ENCODE data around the gene SLC38A9.

SLC38A9 gene

GRCh38 chr5:55742778-55743177 is 30.7 kb upstream of the SLC38A9 start:
- Histone ChIP-seq H3K23ac (ENCODE audit: low read depth, low read length, poor library complexity) (no peak overlapping the region), H3K27ac (replicated peaks; ENCODE audit: low read length) (no peak overlapping the region), H3K36me3 (replicated peaks in 1 of 2; ENCODE audit: control insufficient read depth in 2 of 2, insufficient read depth in 2 of 2, low read length in 2 of 2) (no peaks in the 10 kb centered on the region), H3K9ac (ENCODE audit: low read depth, low read length, poor library complexity) (no peak overlapping the region), H2BK15ac (ENCODE audit: low read length) (no peak overlapping the region), H3K27me3 (ENCODE audit: control insufficient read depth in 3 of 3, insufficient read depth in 3 of 3, low read depth in 1 of 3, low read length in 3 of 3) (no peaks in the 10 kb centered on the region), H3K4me3 (ENCODE audit: low read length in 2 of 2) (no peak overlapping the region), H2BK120ac (ENCODE audit: low read depth, low read length) (no peak overlapping the region), H2BK12ac (ENCODE audit: low read length) (no peak overlapping the region), H2AFZ (ENCODE audit: low read length) (no peak overlapping the region), H2BK5ac (ENCODE audit: low read length) (no peak overlapping the region), H2AK5ac (ENCODE audit: low read depth, low read length) (no peak overlapping the region), H3K4ac (ENCODE audit: low read length) (no peak overlapping the region), H3K79me1 (ENCODE audit: low read depth, low read length) (no peaks in the 10 kb centered on the region), H3K4me1 (ENCODE audit: control insufficient read depth in 2 of 2, insufficient read depth in 1 of 2, low read depth in 1 of 2, low read length in 2 of 2) (no peaks in the 10 kb centered on the region), H3K18ac (ENCODE audit: low read length) (no peak overlapping the region), H3K14ac (ENCODE audit: low read length) (no peak overlapping the region), H3K4me2 (ENCODE audit: insufficient read depth, low read length, poor library complexity, severe bottlenecking) (no peak overlapping the region), H4K91ac (ENCODE audit: low read depth, low read length, poor library complexity) (no peak overlapping the region), H3K9me3 (replicated peaks in 1 of 2; ENCODE audit: control insufficient read depth in 2 of 2, insufficient read depth in 1 of 2, low read depth in 1 of 2, low read length in 2 of 2) (no peaks in the 10 kb centered on the region), H4K8ac (ENCODE audit: low read depth, low read length) (no peak overlapping the region)
- no CpG with 5 or more reads among the region's 3 CpGs for WGBS, 2 donors (ENCODE audit: extremely low coverage in 2 of 2, insufficient read length in 2 of 2, insufficient replicate concordance in 1 of 2)
- no peak for DNase-seq (ENCODE audit: low spot score)

DNA sequence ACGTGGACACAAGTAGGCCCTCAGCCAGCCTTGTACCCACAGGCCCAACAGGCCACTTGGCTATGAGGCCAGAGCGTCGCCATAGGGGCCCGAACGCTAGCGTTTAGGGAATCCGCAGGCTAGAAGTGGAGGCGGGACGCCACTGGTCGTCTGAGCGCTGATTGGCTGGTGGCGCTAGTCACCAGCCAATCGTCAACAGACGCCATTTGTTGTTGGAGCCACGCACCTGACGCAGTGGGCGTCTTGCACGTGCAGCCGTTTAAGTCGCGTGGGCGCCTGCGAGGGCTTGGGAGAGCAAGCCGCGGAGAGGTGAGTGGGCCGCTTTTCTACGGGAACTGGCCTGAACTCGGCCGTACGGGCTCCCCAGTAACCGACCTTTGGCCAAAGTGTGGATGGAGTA is 25.7 kb upstream of the SLC38A9 start, which contains the start of gene DDX4:
TSS of gene DDX4 (plus strand) at position 269 of the 400 bp plus-strand sequence. CDS start 903 bp downstream, outside the sequence.
- H3K4me3 ChIP-seq (ENCODE audit: low read length in 2 of 2): no peak within 1 kb of the TSS
- H3K36me3 ChIP-seq (replicated peaks in 1 of 2; ENCODE audit: control insufficient read depth in 2 of 2, insufficient read depth in 2 of 2, low read length in 2 of 2): no peaks in the 10 kb centered on the region
- no peak within 1 kb of the TSS for H3K27ac ChIP-seq (replicated peaks; ENCODE audit: low read length)
- H3K4ac ChIP-seq (ENCODE audit: low read length): no peak within 1 kb of the TSS
- no peak within 1 kb of the TSS for H4K91ac ChIP-seq (ENCODE audit: low read depth, low read length, poor library complexity)
- H3K23ac ChIP-seq (ENCODE audit: low read depth, low read length, poor library complexity): no peak within 1 kb of the TSS
- H2BK120ac ChIP-seq (ENCODE audit: low read depth, low read length): no peak within 1 kb of the TSS
- DNase-seq (ENCODE audit: low spot score): no peak
- no peak within 1 kb of the TSS for H3K4me2 ChIP-seq (ENCODE audit: insufficient read depth, low read length, poor library complexity, severe bottlenecking)
- no peak within 1 kb of the TSS for H3K9ac ChIP-seq (ENCODE audit: low read depth, low read length, poor library complexity)
- H2BK15ac ChIP-seq (ENCODE audit: low read length): no peak within 1 kb of the TSS
- H2AK5ac ChIP-seq (ENCODE audit: low read depth, low read length): peak within 1 kb of the TSS; percentile 44
- H3K18ac ChIP-seq (ENCODE audit: low read length): peak within 1 kb of the TSS; percentile 31
- H3K9me3 ChIP-seq (replicated peaks in 1 of 2; ENCODE audit: control insufficient read depth in 2 of 2, insufficient read depth in 1 of 2, low read depth in 1 of 2, low read length in 2 of 2): no peaks in the 10 kb centered on the region
- H2BK5ac ChIP-seq (ENCODE audit: low read length): peak within 1 kb of the TSS; percentile 32
- no peaks in the 10 kb centered on the region for H3K4me1 ChIP-seq (ENCODE audit: control insufficient read depth in 2 of 2, insufficient read depth in 1 of 2, low read depth in 1 of 2, low read length in 2 of 2)
- no peaks in the 10 kb centered on the region for H3K27me3 ChIP-seq (ENCODE audit: control insufficient read depth in 3 of 3, insufficient read depth in 3 of 3, low read depth in 1 of 3, low read length in 3 of 3)
- H3K79me1 ChIP-seq (ENCODE audit: low read depth, low read length): no peaks in the 10 kb centered on the region
- H2AFZ ChIP-seq (ENCODE audit: low read length): no peak within 1 kb of the TSS
- WGBS, 2 donors (ENCODE audit: extremely low coverage in 2 of 2, insufficient read length in 2 of 2, insufficient replicate concordance in 1 of 2): no CpG with 5 or more reads among the region's 31 CpGs
- H2BK12ac ChIP-seq (ENCODE audit: low read length): no peak within 1 kb of the TSS
- no peak within 1 kb of the TSS for H3K14ac ChIP-seq (ENCODE audit: low read length)
- H4K8ac ChIP-seq (ENCODE audit: low read depth, low read length): no peak within 1 kb of the TSS

GRCh38 chr5:55734658-55735057 is 22.5 kb upstream of the SLC38A9 start:
- Histone ChIP-seq H2BK15ac (ENCODE audit: low read length) (no peak overlapping the region), H3K4ac (ENCODE audit: low read length) (no peak overlapping the region), H3K23ac (ENCODE audit: low read depth, low read length, poor library complexity) (no peak overlapping the region), H2BK120ac (ENCODE audit: low read depth, low read length) (no peak overlapping the region), H3K36me3 (replicated peaks in 1 of 2; ENCODE audit: control insufficient read depth in 2 of 2, insufficient read depth in 2 of 2, low read length in 2 of 2) (no peaks in the 10 kb centered on the region), H3K27me3 (ENCODE audit: control insufficient read depth in 3 of 3, insufficient read depth in 3 of 3, low read depth in 1 of 3, low read length in 3 of 3) (no peaks in the 10 kb centered on the region), H2AK5ac (ENCODE audit: low read depth, low read length) (no peak overlapping the region), H2BK5ac (ENCODE audit: low read length) (no peak overlapping the region), H4K91ac (ENCODE audit: low read depth, low read length, poor library complexity) (no peak overlapping the region), H3K9ac (ENCODE audit: low read depth, low read length, poor library complexity) (no peak overlapping the region), H3K4me2 (ENCODE audit: insufficient read depth, low read length, poor library complexity, severe bottlenecking) (no peak overlapping the region), H3K27ac (replicated peaks; ENCODE audit: low read length) (no peak overlapping the region), H4K8ac (ENCODE audit: low read depth, low read length) (no peak overlapping the region), H3K18ac (ENCODE audit: low read length) (no peak overlapping the region), H3K4me1 (ENCODE audit: control insufficient read depth in 2 of 2, insufficient read depth in 1 of 2, low read depth in 1 of 2, low read length in 2 of 2) (no peaks in the 10 kb centered on the region), H3K79me1 (ENCODE audit: low read depth, low read length) (no peaks in the 10 kb centered on the region), H3K14ac (ENCODE audit: low read length) (no peak overlapping the region), H3K9me3 (replicated peaks in 1 of 2; ENCODE audit: control insufficient read depth in 2 of 2, insufficient read depth in 1 of 2, low read depth in 1 of 2, low read length in 2 of 2) (no peaks in the 10 kb centered on the region), H2AFZ (ENCODE audit: low read length) (no peak overlapping the region), H2BK12ac (ENCODE audit: low read length) (no peak overlapping the region), H3K4me3 (ENCODE audit: low read length in 2 of 2) (no peak overlapping the region)
- DNase-seq (ENCODE audit: low spot score): no peak
- no CpG with 5 or more reads among the region's 1 CpG for WGBS, 2 donors (ENCODE audit: extremely low coverage in 2 of 2, insufficient read length in 2 of 2, insufficient replicate concordance in 1 of 2)

DNA sequence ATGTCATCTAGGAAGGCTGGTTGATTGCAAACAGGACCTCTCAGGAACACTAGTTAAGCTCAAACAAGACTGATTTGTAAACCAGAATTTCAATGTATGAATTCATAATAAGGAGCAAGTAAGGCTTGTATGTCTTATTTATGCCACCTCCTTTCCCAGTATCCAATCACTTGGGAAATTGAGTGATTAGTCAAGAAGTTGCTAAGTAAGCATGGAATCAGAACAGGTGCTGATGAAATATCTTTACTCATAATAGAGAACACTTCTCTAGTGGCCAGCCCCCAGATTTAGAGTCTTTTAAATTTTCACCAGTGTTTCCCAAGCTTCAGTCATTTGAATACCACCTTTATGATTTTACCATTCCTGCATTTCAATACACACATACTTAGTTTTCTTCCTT is 20.5 kb upstream of the SLC38A9 start:
- DNase-seq (ENCODE audit: low spot score): no peak
- Histone ChIP-seq H3K36me3 (replicated peaks in 1 of 2; ENCODE audit: control insufficient read depth in 2 of 2, insufficient read depth in 2 of 2, low read length in 2 of 2) (no peaks in the 10 kb centered on the region), H3K9me3 (replicated peaks in 1 of 2; ENCODE audit: control insufficient read depth in 2 of 2, insufficient read depth in 1 of 2, low read depth in 1 of 2, low read length in 2 of 2) (no peaks in the 10 kb centered on the region), H2BK15ac (ENCODE audit: low read length) (no peak overlapping the region), H3K9ac (ENCODE audit: low read depth, low read length, poor library complexity) (no peak overlapping the region), H3K27ac (replicated peaks; ENCODE audit: low read length) (no peak overlapping the region), H3K27me3 (ENCODE audit: control insufficient read depth in 3 of 3, insufficient read depth in 3 of 3, low read depth in 1 of 3, low read length in 3 of 3) (no peaks in the 10 kb centered on the region), H3K4ac (ENCODE audit: low read length) (no peak overlapping the region), H3K4me3 (ENCODE audit: low read length in 2 of 2) (no peak overlapping the region), H2BK5ac (ENCODE audit: low read length) (no peak overlapping the region), H3K4me2 (ENCODE audit: insufficient read depth, low read length, poor library complexity, severe bottlenecking) (no peak overlapping the region), H2AFZ (ENCODE audit: low read length) (no peak overlapping the region), H2AK5ac (ENCODE audit: low read depth, low read length) (no peak overlapping the region), H4K8ac (ENCODE audit: low read depth, low read length) (no peak overlapping the region), H3K14ac (ENCODE audit: low read length) (no peak overlapping the region), H2BK12ac (ENCODE audit: low read length) (no peak overlapping the region), H3K18ac (ENCODE audit: low read length) (no peak overlapping the region), H3K79me1 (ENCODE audit: low read depth, low read length) (no peaks in the 10 kb centered on the region), H3K23ac (ENCODE audit: low read depth, low read length, poor library complexity) (no peak overlapping the region), H2BK120ac (ENCODE audit: low read depth, low read length) (no peak overlapping the region), H4K91ac (ENCODE audit: low read depth, low read length, poor library complexity) (no peak overlapping the region), H3K4me1 (ENCODE audit: control insufficient read depth in 2 of 2, insufficient read depth in 1 of 2, low read depth in 1 of 2, low read length in 2 of 2) (no peaks in the 10 kb centered on the region)
